Neural cell (in vitro differentiated cells): ENCODE results near the gene MEN1. TPM values are rescaled to one million over a fixed set of nuclear protein-coding genes. Genes with fewer than 3 reads are reported as not detected.

Source experiments
- H2AFZ ChIP-seq: fragments of 200-600, 300-800 bp; sonication (generic), shearing (Covaris generic); 2 replicates; pipeline ENCODE4 v1.6.0; 2014; ENCODE audit warnings: low read depth, mild to moderate bottlenecking, antibody characterized with exemption, low read length, moderate library complexity
- H3F3A ChIP-seq: fragments of 200-600 bp; shearing (Covaris generic); 2 replicates; pipeline ENCODE4 v1.6.1; 2016; ENCODE audit warnings: mild to moderate bottlenecking, moderate library complexity, mixed read lengths, antibody characterized with exemption, low read length; ENCODE audit not compliant: insufficient read depth, poor library complexity, severe bottlenecking
- H3K27ac ChIP-seq: fragments of 200-600, 300-800 bp; sonication (generic), shearing (Covaris generic); 2 replicates; pipeline ENCODE4 v1.5.1; 2014; ENCODE audit warnings: mild to moderate bottlenecking, low read length, moderate library complexity
- H3K27me3 ChIP-seq: fragments of 300-800, 200-600 bp; sonication (generic), shearing (Covaris generic); 2 replicates; pipeline ENCODE4 v1.6.0; 2014; ENCODE audit warnings: mild to moderate bottlenecking, low read depth, low read length, moderate library complexity; ENCODE audit not compliant: insufficient read depth
- H3K36me3 ChIP-seq: fragments of 300-800, 200-600 bp; sonication (generic), shearing (Covaris generic); 2 replicates; pipeline ENCODE4 v1.5.1; 2014; ENCODE audit warnings: mild to moderate bottlenecking, antibody characterized with exemption, low read length, moderate library complexity; ENCODE audit not compliant: insufficient read depth
- H3K4me2 ChIP-seq: fragments of 300-800, 200-600 bp; sonication (generic), shearing (Covaris generic); 2 replicates; pipeline ENCODE4 v1.6.0; 2014; ENCODE audit warnings: mild to moderate bottlenecking, low read length
- H3K4me3 ChIP-seq: fragments of 300-800, 200-600 bp; sonication (generic), shearing (Covaris generic); 2 replicates; pipeline ENCODE4 v1.5.1; 2014; ENCODE audit warnings: mild to moderate bottlenecking, low read length, moderate library complexity
- H3K79me2 ChIP-seq: fragments of 200-600 bp; shearing (Covaris generic); replicated peaks from 2 replicates; pipeline ENCODE4 v1.6.0; 2014; ENCODE audit warnings: mild to moderate bottlenecking, low read length, moderate library complexity; ENCODE audit not compliant: insufficient read depth
- H3K9ac ChIP-seq: fragments of 300-800, 200-600 bp; sonication (generic), shearing (Covaris generic); 2 replicates; pipeline ENCODE4 v1.6.1; 2016; ENCODE audit warnings: mild to moderate bottlenecking, low read length, mixed read lengths
- H3K9me2 ChIP-seq: fragments of 200-600 bp; shearing (Covaris generic); 2 replicates; pipeline ENCODE4 v1.6.1; 2016; ENCODE audit warnings: mild to moderate bottlenecking, low read length, mixed read lengths; ENCODE audit not compliant: insufficient read depth
- H3K9me3 ChIP-seq: fragments of 200-600, 300-800 bp; sonication (generic), shearing (Covaris generic); 2 replicates; pipeline ENCODE4 v1.6.1; 2016; ENCODE audit warnings: mild to moderate bottlenecking, mixed run types, low read length, moderate library complexity, mixed read lengths
- H4K20me1 ChIP-seq: fragments of 200-600 bp; shearing (Covaris generic); 2 replicates; pipeline ENCODE4 v1.6.1; 2016; ENCODE audit warnings: mild to moderate bottlenecking, mixed run types; ENCODE audit not compliant: insufficient read depth
- CTCF ChIP-seq: fragments of 450-650 bp; IDR thresholded peaks from 2 replicates; pipeline ENCODE4 v1.5.1; 2014; ENCODE audit warnings: antibody characterized with exemption, mild to moderate bottlenecking, moderate library complexity; ENCODE audit not compliant: poor library complexity, severe bottlenecking
- EP300 ChIP-seq: fragments of 450-650 bp; conservative IDR thresholded peaks from 2 replicates; pipeline ENCODE4 v1.6.1; 2014; ENCODE audit warnings: antibody characterized with exemption, mild to moderate bottlenecking, moderate library complexity; ENCODE audit not compliant: poor library complexity, severe bottlenecking
- EZH2 ChIP-seq: fragments of 200-600, 300-800 bp; shearing (Covaris generic), sonication (generic); IDR thresholded peaks from 2 replicates; pipeline ENCODE4 v1.6.1; 2014; ENCODE audit warnings: antibody characterized with exemption, low read length, borderline replicate concordance, mild to moderate bottlenecking; ENCODE audit not compliant: insufficient read depth, poor library complexity, severe bottlenecking
- MXI1 ChIP-seq: fragments of 450-650 bp; conservative IDR thresholded peaks from 2 replicates; pipeline ENCODE4 v1.6.1; 2014; ENCODE audit warnings: antibody characterized with exemption, mild to moderate bottlenecking; ENCODE audit not compliant: poor library complexity, severe bottlenecking
- POLR2AphosphoS5 ChIP-seq: IDR thresholded peaks from 2 replicates; pipeline ENCODE4 v1.6.1; 2012
- RAD21 ChIP-seq: fragments of 450-650 bp; conservative IDR thresholded peaks from 2 replicates; pipeline ENCODE4 v1.6.1; 2014; ENCODE audit warnings: antibody characterized with exemption, mild to moderate bottlenecking, moderate library complexity
- REST ChIP-seq: IDR thresholded peaks from 2 replicates; pipeline ENCODE4 v1.6.1; 2012; ENCODE audit warnings: borderline replicate concordance
- SMC3 ChIP-seq: fragments of 450-650 bp; conservative IDR thresholded peaks from 2 replicates; pipeline ENCODE4 v1.6.1; 2014; ENCODE audit warnings: antibody characterized with exemption, mild to moderate bottlenecking, moderate library complexity; ENCODE audit not compliant: poor library complexity
- TAF1 ChIP-seq: IDR thresholded peaks from 2 replicates; pipeline ENCODE4 v1.6.1; 2012; ENCODE audit warnings: low read depth
- polyA plus RNA-seq: library from polyadenylated mRNA; depleted of rRNA; stranded (reverse); fragments of >200 nt; gene quantifications from 2 replicates; pipeline ENCODE4 v1.2.3, GENCODE V29; 2014

Gene MEN1
- polyA plus RNA-seq, 1 donor from 2014 or later = 16.8 TPM

- Histone ChIP-seq H2AFZ (no peak overlapping the region), H3K79me2 (no peaks in the 10 kb centered on the region), H4K20me1 (no peaks in the 10 kb centered on the region), H3K36me3 (no peaks in the 10 kb centered on the region), H3F3A (no peaks in the 10 kb centered on the region), H3K4me3 (no peak overlapping the region), H3K9me3 (no peaks in the 10 kb centered on the region), H3K27ac (no peak overlapping the region), H3K4me2 (no peak overlapping the region), H3K9me2 (no peaks in the 10 kb centered on the region), H3K9ac (no peak overlapping the region), H3K27me3 (peaks cover 25% of the 10 kb centered on the region)
- no peak for TF ChIP-seq EP300
- TF ChIP-seq EZH2 = no peak
- TF ChIP-seq RAD21 = no peak
- TF ChIP-seq POLR2AphosphoS5 = no peak
- TF ChIP-seq SMC3 = no peak
- TF ChIP-seq REST = no peak
- no peak for TF ChIP-seq TAF1
- no peak for TF ChIP-seq CTCF
- TF ChIP-seq MXI1 = no peak
Observed at GRCh38 chr11:64842366-64842759, 32.0 kb upstream of the MEN1 start.

DNA sequence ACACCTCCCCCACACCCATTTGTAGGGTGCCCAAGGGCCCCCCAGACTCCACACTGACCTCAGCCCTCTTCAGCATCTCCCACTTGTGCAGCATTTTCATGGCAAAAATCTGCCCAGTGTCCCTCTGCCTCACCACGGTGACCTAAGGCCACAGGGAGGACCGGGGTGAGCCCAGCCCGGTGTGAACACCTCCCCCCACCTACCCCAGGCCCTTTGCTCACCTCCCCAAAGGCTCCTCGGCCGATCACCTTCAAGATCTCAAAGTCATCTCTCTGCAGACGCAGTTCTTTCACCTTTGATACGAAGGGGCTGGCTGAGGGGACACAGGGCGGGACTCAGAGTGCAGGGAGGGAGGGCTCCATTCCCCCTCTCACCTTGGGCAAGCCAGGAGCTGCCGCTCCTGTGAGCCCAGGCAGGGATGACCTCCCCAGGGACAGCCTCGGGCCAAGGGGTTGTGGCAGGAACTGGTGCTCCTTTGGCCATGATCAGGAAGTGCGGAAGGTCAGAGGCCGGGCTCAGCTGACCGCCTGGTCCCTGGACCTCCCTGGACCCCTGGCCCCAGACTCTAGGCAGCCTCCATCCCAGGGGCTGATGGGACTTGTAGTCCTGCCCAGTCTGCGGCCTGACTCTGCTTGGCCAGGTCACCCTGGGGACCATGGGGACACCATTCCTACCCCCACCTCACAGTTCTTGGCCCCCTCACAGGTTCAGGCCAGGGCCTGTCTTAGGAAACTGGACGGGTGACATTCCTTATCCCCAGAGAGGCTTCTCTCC, 31.4 kb upstream of the MEN1 start:
- no peak overlapping the region for H3K4me2 ChIP-seq
- H3F3A ChIP-seq = no peaks in the 10 kb centered on the region
- no peaks in the 10 kb centered on the region for H3K9me2 ChIP-seq
- no peak overlapping the region for H3K9ac ChIP-seq
- H3K4me3 ChIP-seq = no peak overlapping the region
- TF ChIP-seq TAF1 = no peak
- TF ChIP-seq CTCF = no peak
- no peak for TF ChIP-seq EZH2
- no peak for TF ChIP-seq POLR2AphosphoS5
- TF ChIP-seq RAD21 = no peak
- TF ChIP-seq REST = no peak
- H4K20me1 ChIP-seq = no peaks in the 10 kb centered on the region
- H3K27ac ChIP-seq = no peak overlapping the region
- no peak overlapping the region for H2AFZ ChIP-seq
- peaks cover 25% of the 10 kb centered on the region for H3K27me3 ChIP-seq
- no peaks in the 10 kb centered on the region for H3K9me3 ChIP-seq
- no peaks in the 10 kb centered on the region for H3K79me2 ChIP-seq
- no peaks in the 10 kb centered on the region for H3K36me3 ChIP-seq
